GM19099 (cell line): ENCODE results near the gene MAP1LC3B.

Source experiments
- POLR2A ChIP-seq: IDR thresholded peaks from 3 replicates; pipeline ENCODE4 v1.6.1; 2011; ENCODE audit warnings: low read depth; ENCODE audit not compliant: insufficient read length; ENCODE audit errors: extremely low read depth

The MAP1LC3B gene

GRCh38 chr16:87445486-87445885 lies 53.4 kb downstream of the MAP1LC3B start:
- TF ChIP-seq POLR2A = no peak

GRCh38 chr16:87446479-87446878 lies 54.3 kb downstream of the MAP1LC3B start:
- no peak for TF ChIP-seq POLR2A

- no peak for TF ChIP-seq POLR2A
Measured at GRCh38 chr16:87447323-87447722, 55.2 kb downstream of the MAP1LC3B start.

- no peak for TF ChIP-seq POLR2A
Measured at GRCh38 chr16:87448866-87449265, 56.7 kb downstream of the MAP1LC3B start.

GRCh38 chr16:87451563-87452210 lies 59.6 kb downstream of the MAP1LC3B start:
- TF ChIP-seq POLR2A = no peak

- TF ChIP-seq POLR2A = no peak
Measured at GRCh38 chr16:87453326-87453725, 61.2 kb downstream of the MAP1LC3B start.
